ENCODE results near the gene CCDC33. TPM values are rescaled to one million over a fixed set of nuclear protein-coding genes. Genes with fewer than 3 reads are reported as not detected.

Gene CCDC33
- total RNA-seq, 2 experiments from 2014 or later, result not detected

- Mint-ChIP-seq H3K4me3 (no peak overlapping the region), H3K4me1 (ENCODE audit: low read depth) (no peaks in the 10 kb centered on the region), H3K27me3 (ENCODE audit: low read depth) (peaks cover 8% of the 10 kb centered on the region), H3K36me3 (ENCODE audit: low read depth) (no peaks in the 10 kb centered on the region), H3K27ac (no peak overlapping the region), H3K9me3 (no peaks in the 10 kb centered on the region)
- CTCF ChIA-PET, result interaction anchor here (0.5 kb wide), 1 partner anchor 25 kb away, joined by 3 read pairs; no protein-coding TSS in a partner anchor
- intact Hi-C loops (cut with micrococcal nuclease), result no loop called here
- no peak for DNase-seq
Measured at GRCh38 chr15:74258456-74259291, 22.5 kb downstream of the CCDC33 start.

- H3K4me3 Mint-ChIP-seq, result no peak overlapping the region
- intact Hi-C loops (cut with micrococcal nuclease), result no loop called here
- no peak overlapping the region for H3K27ac Mint-ChIP-seq
- no peaks in the 10 kb centered on the region for H3K4me1 Mint-ChIP-seq (ENCODE audit: low read depth)
- H3K9me3 Mint-ChIP-seq, result no peaks in the 10 kb centered on the region
- CTCF ChIA-PET, result no interaction called here
- no peaks in the 10 kb centered on the region for H3K36me3 Mint-ChIP-seq (ENCODE audit: low read depth)
- peaks cover 10% of the 10 kb centered on the region for H3K27me3 Mint-ChIP-seq (ENCODE audit: low read depth)
- no peak for DNase-seq
Measured at GRCh38 chr15:74259292-74259648, 23.1 kb downstream of the CCDC33 start.

- Mint-ChIP-seq H3K36me3 (ENCODE audit: low read depth) (no peaks in the 10 kb centered on the region), H3K27me3 (ENCODE audit: low read depth) (peaks cover 8% of the 10 kb centered on the region), H3K9me3 (no peaks in the 10 kb centered on the region), H3K4me3 (no peak overlapping the region), H3K27ac (no peak overlapping the region), H3K4me1 (ENCODE audit: low read depth) (no peaks in the 10 kb centered on the region)
- CTCF ChIA-PET, result no interaction called here
- intact Hi-C loops (cut with micrococcal nuclease), result no loop called here
- DNase-seq, result no peak
Measured at GRCh38 chr15:74259821-74260607, 23.9 kb downstream of the CCDC33 start.

- Mint-ChIP-seq H3K4me1 (ENCODE audit: low read depth) (no peaks in the 10 kb centered on the region), H3K36me3 (ENCODE audit: low read depth) (no peaks in the 10 kb centered on the region), H3K27ac (no peak overlapping the region), H3K4me3 (no peak overlapping the region), H3K9me3 (no peaks in the 10 kb centered on the region), H3K27me3 (ENCODE audit: low read depth) (peaks cover 8% of the 10 kb centered on the region)
- DNase-seq, result no peak
- intact Hi-C loops (cut with micrococcal nuclease), result no loop called here
- CTCF ChIA-PET, result interaction anchor here (1.0 kb wide), 1 partner anchor 11 kb away, joined by 3 read pairs; no protein-coding TSS in a partner anchor
Measured at GRCh38 chr15:74261041-74261440, 24.9 kb downstream of the CCDC33 start.

- CTCF ChIA-PET, result interaction anchor here (0.6 kb wide), 1 partner anchor 37 kb away, joined by 5 read pairs; no protein-coding TSS in a partner anchor
- peaks cover 11% of the 10 kb centered on the region for H3K27me3 Mint-ChIP-seq (ENCODE audit: low read depth)
Measured at GRCh38 chr15:74261685-74262084, 25.6 kb downstream of the CCDC33 start.

GRCh38 chr15:74262151-74262550, 26.0 kb downstream of the CCDC33 start:
- Mint-ChIP-seq H3K36me3 (ENCODE audit: low read depth) (no peaks in the 10 kb centered on the region), H3K4me1 (ENCODE audit: low read depth) (no peaks in the 10 kb centered on the region), H3K4me3 (no peak overlapping the region), H3K27ac (no peak overlapping the region), H3K27me3 (ENCODE audit: low read depth) (peaks cover 11% of the 10 kb centered on the region), H3K9me3 (no peaks in the 10 kb centered on the region)
- CTCF ChIA-PET, result interaction anchor here (0.6 kb wide), 1 partner anchor 37 kb away, joined by 5 read pairs; no protein-coding TSS in a partner anchor
- no peak for DNase-seq
- intact Hi-C loops (cut with micrococcal nuclease), result no loop called here

More at GRCh38 chr15:74261685-74262084, 25.6 kb downstream of the CCDC33 start:
- DNase-seq, result no peak
- no peaks in the 10 kb centered on the region for H3K9me3 Mint-ChIP-seq
- H3K36me3 Mint-ChIP-seq (ENCODE audit: low read depth), result no peaks in the 10 kb centered on the region
- H3K27ac Mint-ChIP-seq, result no peak overlapping the region
- no peaks in the 10 kb centered on the region for H3K4me1 Mint-ChIP-seq (ENCODE audit: low read depth)
- intact Hi-C loops (cut with micrococcal nuclease), result no loop called here
- no peak overlapping the region for H3K4me3 Mint-ChIP-seq

GRCh38 chr15:74262625-74263024, 26.5 kb downstream of the CCDC33 start:
- DNase-seq, result no peak
- CTCF ChIA-PET, result no interaction called here
- H3K27ac Mint-ChIP-seq, result no peak overlapping the region
- H3K9me3 Mint-ChIP-seq, result no peaks in the 10 kb centered on the region
- no peaks in the 10 kb centered on the region for H3K36me3 Mint-ChIP-seq (ENCODE audit: low read depth)
- H3K27me3 Mint-ChIP-seq (ENCODE audit: low read depth), result peaks cover 11% of the 10 kb centered on the region
- no peak overlapping the region for H3K4me3 Mint-ChIP-seq
- H3K4me1 Mint-ChIP-seq (ENCODE audit: low read depth), result no peaks in the 10 kb centered on the region
- intact Hi-C loops (cut with micrococcal nuclease), result no loop called here

- no peaks in the 10 kb centered on the region for H3K4me1 Mint-ChIP-seq (ENCODE audit: low read depth)
- no peak for DNase-seq
- H3K9me3 Mint-ChIP-seq, result no peaks in the 10 kb centered on the region
- H3K27me3 Mint-ChIP-seq (ENCODE audit: low read depth), result peaks cover 11% of the 10 kb centered on the region
- intact Hi-C loops (cut with micrococcal nuclease), result no loop called here
- H3K27ac Mint-ChIP-seq, result no peak overlapping the region
- CTCF ChIA-PET, result no interaction called here
- H3K4me3 Mint-ChIP-seq, result no peak overlapping the region
- H3K36me3 Mint-ChIP-seq (ENCODE audit: low read depth), result no peaks in the 10 kb centered on the region
Measured at GRCh38 chr15:74263466-74263865, 27.3 kb downstream of the CCDC33 start.

GRCh38 chr15:74264081-74264501, 28.0 kb downstream of the CCDC33 start:
- intact Hi-C loops (cut with micrococcal nuclease), result no loop called here
- Mint-ChIP-seq H3K27me3 (ENCODE audit: low read depth) (peaks cover 14% of the 10 kb centered on the region), H3K4me3 (no peak overlapping the region), H3K27ac (no peak overlapping the region), H3K4me1 (ENCODE audit: low read depth) (no peaks in the 10 kb centered on the region), H3K9me3 (no peaks in the 10 kb centered on the region), H3K36me3 (ENCODE audit: low read depth) (no peaks in the 10 kb centered on the region)
- DNase-seq, result no peak
- CTCF ChIA-PET, result no interaction called here

GRCh38 chr15:74265046-74265639, 29.0 kb downstream of the CCDC33 start:
- Mint-ChIP-seq H3K27ac (no peak overlapping the region), H3K4me1 (ENCODE audit: low read depth) (no peaks in the 10 kb centered on the region), H3K4me3 (no peak overlapping the region), H3K27me3 (ENCODE audit: low read depth) (peaks cover 19% of the 10 kb centered on the region), H3K9me3 (no peaks in the 10 kb centered on the region), H3K36me3 (ENCODE audit: low read depth) (no peaks in the 10 kb centered on the region)
- intact Hi-C loops (cut with micrococcal nuclease), result no loop called here
- DNase-seq, result peak; percentile 40
- CTCF ChIA-PET, result no interaction called here

- peaks cover 26% of the 10 kb centered on the region for H3K27me3 Mint-ChIP-seq (ENCODE audit: low read depth)
- H3K9me3 Mint-ChIP-seq, result no peaks in the 10 kb centered on the region
- H3K4me3 Mint-ChIP-seq, result no peak overlapping the region
- no peak overlapping the region for H3K27ac Mint-ChIP-seq
- DNase-seq, result no peak
- H3K36me3 Mint-ChIP-seq (ENCODE audit: low read depth), result no peaks in the 10 kb centered on the region
- CTCF ChIA-PET, result no interaction called here
- no peaks in the 10 kb centered on the region for H3K4me1 Mint-ChIP-seq (ENCODE audit: low read depth)
- intact Hi-C loops (cut with micrococcal nuclease), result no loop called here
Measured at GRCh38 chr15:74268020-74268419, 31.9 kb downstream of the CCDC33 start.

GRCh38 chr15:74269362-74270035, 33.4 kb downstream of the CCDC33 start:
- no peaks in the 10 kb centered on the region for H3K4me1 Mint-ChIP-seq (ENCODE audit: low read depth)
- no peak overlapping the region for H3K27ac Mint-ChIP-seq
- H3K4me3 Mint-ChIP-seq, result no peak overlapping the region
- no peaks in the 10 kb centered on the region for H3K36me3 Mint-ChIP-seq (ENCODE audit: low read depth)
- CTCF ChIA-PET, result no interaction called here
- peaks cover 21% of the 10 kb centered on the region for H3K27me3 Mint-ChIP-seq (ENCODE audit: low read depth)
- H3K9me3 Mint-ChIP-seq, result no peaks in the 10 kb centered on the region
- intact Hi-C loops (cut with micrococcal nuclease), result no loop called here
- no peak for DNase-seq

Measured in activated naive CD4-positive, alpha-beta T cell treated with anti-CD3 and anti-CD28 coated beads for 36 hours (primary cell).